ENCODE data around the gene PKHD1.

DNA sequence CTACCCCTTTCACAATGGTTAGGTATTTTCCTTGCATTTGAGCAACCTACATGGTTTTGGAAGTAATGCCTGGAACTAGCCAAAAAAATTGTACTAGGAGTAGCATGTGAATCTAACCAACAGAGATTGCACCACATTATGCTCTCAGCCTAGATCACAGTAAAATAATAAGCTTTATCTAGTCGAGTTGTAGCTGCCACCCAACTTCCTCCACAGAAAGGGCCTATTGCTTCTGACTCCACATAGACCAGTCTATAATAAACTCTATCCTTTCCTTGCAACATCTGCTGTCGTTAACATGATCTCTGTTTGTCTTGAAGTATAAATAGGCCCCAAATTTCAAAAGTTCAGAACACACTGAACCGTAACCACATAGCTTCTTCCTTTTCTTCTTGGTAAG, 375.5 kb downstream of the PKHD1 start:
- TF ChIP-seq, protein P1, sequence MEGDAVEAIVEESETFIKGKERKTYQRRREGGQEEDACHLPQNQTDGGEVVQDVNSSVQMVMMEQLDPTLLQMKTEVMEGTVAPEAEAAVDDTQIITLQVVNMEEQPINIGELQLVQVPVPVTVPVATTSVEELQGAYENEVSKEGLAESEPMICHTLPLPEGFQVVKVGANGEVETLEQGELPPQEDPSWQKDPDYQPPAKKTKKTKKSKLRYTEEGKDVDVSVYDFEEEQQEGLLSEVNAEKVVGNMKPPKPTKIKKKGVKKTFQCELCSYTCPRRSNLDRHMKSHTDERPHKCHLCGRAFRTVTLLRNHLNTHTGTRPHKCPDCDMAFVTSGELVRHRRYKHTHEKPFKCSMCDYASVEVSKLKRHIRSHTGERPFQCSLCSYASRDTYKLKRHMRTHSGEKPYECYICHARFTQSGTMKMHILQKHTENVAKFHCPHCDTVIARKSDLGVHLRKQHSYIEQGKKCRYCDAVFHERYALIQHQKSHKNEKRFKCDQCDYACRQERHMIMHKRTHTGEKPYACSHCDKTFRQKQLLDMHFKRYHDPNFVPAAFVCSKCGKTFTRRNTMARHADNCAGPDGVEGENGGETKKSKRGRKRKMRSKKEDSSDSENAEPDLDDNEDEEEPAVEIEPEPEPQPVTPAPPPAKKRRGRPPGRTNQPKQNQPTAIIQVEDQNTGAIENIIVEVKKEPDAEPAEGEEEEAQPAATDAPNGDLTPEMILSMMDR (IDR thresholded peaks at IDR 0.05): no peak
- TF ChIP-seq POLR2A (IDR thresholded peaks at IDR 0.05) (no peak), EP300 (IDR thresholded peaks at IDR 0.05) (no peak)
